ENCODE results near the gene NUMA1. TPM values are rescaled to one million over a fixed set of nuclear protein-coding genes. Genes with fewer than 3 reads are reported as not detected.

Gene NUMA1
- polyA plus RNA-seq, 4 donors = 68.1 to 286 (median 119) TPM

- Histone ChIP-seq H3K4me3 (ENCODE audit: low read depth in 1 of 3, low read length in 3 of 3) (no peak overlapping the region), H3K27ac (ENCODE audit: low read depth in 1 of 3, low read length in 2 of 3) (no peak overlapping the region), H3K27me3 (ENCODE audit: control insufficient read depth in 3 of 3, insufficient read depth in 3 of 3, low read length in 3 of 3) (no peaks in the 10 kb centered on the region), H3K36me3 (ENCODE audit: control insufficient read depth in 3 of 3, insufficient read depth in 2 of 3, low read depth in 1 of 3, low read length in 3 of 3) (peaks cover 5 to 33% (median 7%) of the 10 kb centered on the region in 3 donors), H3K4me1 (ENCODE audit: control insufficient read depth in 3 of 3, insufficient read depth in 2 of 3, low read depth in 1 of 3, low read length in 2 of 3) (no peaks in the 10 kb centered on the region), H3K9me3 (ENCODE audit: control insufficient read depth in 2 of 2, insufficient read depth in 1 of 2, low read depth in 1 of 2, low read length in 1 of 2) (no peaks in the 10 kb centered on the region)
- 47 to 82% (median 72%) methylated on average over 2 of the region's 2 CpGs for WGBS, 3 donors
- DNase-seq (no peak), FAIRE-seq (no peak)
Observed at GRCh38 chr11:71962428-71963038, 117.8 kb downstream of the NUMA1 start.

- no peak overlapping the region for H3K4me3 ChIP-seq (ENCODE audit: low read depth in 1 of 3, low read length in 3 of 3)
- DNase-seq = no peak
- no peak for FAIRE-seq
- 42 to 54% (median 49%) methylated on average over 3 of the region's 3 CpGs for WGBS, 3 donors
- no peaks in the 10 kb centered on the region for H3K9me3 ChIP-seq (ENCODE audit: control insufficient read depth in 2 of 2, insufficient read depth in 1 of 2, low read depth in 1 of 2, low read length in 1 of 2)
- H3K36me3 ChIP-seq (ENCODE audit: control insufficient read depth in 3 of 3, insufficient read depth in 2 of 3, low read depth in 1 of 3, low read length in 3 of 3) = peaks cover 2 to 9% (median 5%) of the 10 kb centered on the region in 3 donors
- no peaks in the 10 kb centered on the region for H3K27me3 ChIP-seq (ENCODE audit: control insufficient read depth in 3 of 3, insufficient read depth in 3 of 3, low read length in 3 of 3)
- no peak overlapping the region for H3K27ac ChIP-seq (ENCODE audit: low read depth in 1 of 3, low read length in 2 of 3)
- peaks cover 0 to 10% (median 6%) of the 10 kb centered on the region in 3 donors for H3K4me1 ChIP-seq (ENCODE audit: control insufficient read depth in 3 of 3, insufficient read depth in 2 of 3, low read depth in 1 of 3, low read length in 2 of 3)
Observed at GRCh38 chr11:71955898-71956456, 124.4 kb downstream of the NUMA1 start.

Other genes starting within 250 kb of the NUMA1 start
- gene DEFB108B, start 247.3 kb downstream of the NUMA1 start, polyA plus RNA-seq = not detected
- not detected for gene DEFB131B, start 202.1 kb downstream of the NUMA1 start, polyA plus RNA-seq
- gene XNDC1N, start 151.9 kb downstream of the NUMA1 start, polyA plus RNA-seq = 1 to 10 TPM; 2.7 to 5.2 (median 4.0) TPM
- gene RNF121, start 151.5 kb downstream of the NUMA1 start, polyA plus RNA-seq = 10 to 100 TPM; 15.9 to 38.6 (median 23.5) TPM
- gene IL18BP, start 81.6 kb downstream of the NUMA1 start, polyA plus RNA-seq = 1 to 10 TPM; 3.2 to 9.6 (median 7.2) TPM
- 10 to 100 TPM in 1 of 4 donors, 1 to 10 TPM in 3; 3.8 to 10.7 (median 5.6) TPM for gene LRRC51, start 308 bp upstream of the NUMA1 start, polyA plus RNA-seq
- 100 to 1,000 TPM; 118 to 149 (median 125) TPM for gene LAMTOR1, start 22.8 kb upstream of the NUMA1 start, polyA plus RNA-seq
- gene TOMT, start 25.4 kb upstream of the NUMA1 start, polyA plus RNA-seq = not detected
- 10 to 100 TPM; 35.0 to 83.0 (median 65.7) TPM for gene ANAPC15, start 32.2 kb upstream of the NUMA1 start, polyA plus RNA-seq
- under 1 TPM in 2 of 4 donors, not detected in 2; 0.12 to 0.84 TPM for gene FOLR3, start 55.2 kb upstream of the NUMA1 start, polyA plus RNA-seq
- gene FOLR1, start 111.6 kb upstream of the NUMA1 start, polyA plus RNA-seq = 1 to 10 TPM in 1 of 4 donors, under 1 TPM in 1, not detected in 2; 0.19 to 2.5 TPM
- gene FOLR2, start 136.3 kb upstream of the NUMA1 start, polyA plus RNA-seq = 10 to 100 TPM in 2 of 4 donors, 1 to 10 TPM in 1, under 1 TPM in 1; 0.67 to 24.2 (median 8.6) TPM
- gene INPPL1, start 144.2 kb upstream of the NUMA1 start, polyA plus RNA-seq = 10 to 100 TPM; 43.2 to 64.7 (median 60.7) TPM
- 1 to 10 TPM in 1 of 4 donors, under 1 TPM in 1, not detected in 2; 0.86 to 3.3 TPM for gene PHOX2A, start 163.6 kb upstream of the NUMA1 start, polyA plus RNA-seq

Measured in small intestine (tissue), 7 donors.